NCI-H128 (cell line): Measurements from ENCODE around the gene HOXA3.

Experiments used
- DNase-seq: peaks from one replicate; lab custom pipeline; 2025; ENCODE audit not compliant: unreplicated experiment; lab: John Stamatoyannopoulos, UW

Gene HOXA3

DNA sequence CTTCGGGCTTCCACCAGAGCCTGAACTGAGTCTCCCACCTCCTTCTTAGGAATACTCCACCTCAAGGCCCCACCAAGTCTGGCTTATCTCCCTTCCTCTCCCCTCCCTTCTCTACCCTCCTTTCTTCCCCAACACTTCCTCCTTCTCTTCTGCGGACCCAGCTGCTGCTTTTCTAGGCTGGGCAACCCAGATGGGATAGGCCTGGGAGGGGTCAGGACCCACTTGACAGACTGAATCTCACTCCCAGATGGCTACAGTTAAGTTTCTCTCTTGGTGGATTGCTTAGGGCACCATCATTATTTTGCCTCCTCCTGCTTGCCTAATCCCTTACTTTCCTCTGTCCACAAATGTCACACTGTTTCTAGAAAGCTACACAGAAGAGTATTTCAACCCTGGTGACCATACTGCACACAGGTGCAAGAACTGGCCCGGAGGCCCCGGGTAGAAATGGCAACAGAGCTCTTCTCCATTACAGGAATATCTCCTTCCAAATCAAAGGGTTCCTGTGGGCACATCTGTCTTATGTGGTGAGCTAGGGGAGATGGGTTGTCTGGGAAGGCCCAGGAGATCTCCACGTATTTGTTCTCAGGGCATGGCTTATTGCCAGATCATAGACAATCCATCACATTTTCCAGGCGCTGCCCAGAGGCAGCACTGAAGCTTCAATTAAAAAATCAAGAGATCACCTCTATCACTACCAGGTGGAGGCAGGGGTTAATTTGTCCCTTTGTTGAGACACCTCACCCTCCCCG lies 37.8 kb upstream of the HOXA3 start:
- DNase-seq, result no peak

DNA sequence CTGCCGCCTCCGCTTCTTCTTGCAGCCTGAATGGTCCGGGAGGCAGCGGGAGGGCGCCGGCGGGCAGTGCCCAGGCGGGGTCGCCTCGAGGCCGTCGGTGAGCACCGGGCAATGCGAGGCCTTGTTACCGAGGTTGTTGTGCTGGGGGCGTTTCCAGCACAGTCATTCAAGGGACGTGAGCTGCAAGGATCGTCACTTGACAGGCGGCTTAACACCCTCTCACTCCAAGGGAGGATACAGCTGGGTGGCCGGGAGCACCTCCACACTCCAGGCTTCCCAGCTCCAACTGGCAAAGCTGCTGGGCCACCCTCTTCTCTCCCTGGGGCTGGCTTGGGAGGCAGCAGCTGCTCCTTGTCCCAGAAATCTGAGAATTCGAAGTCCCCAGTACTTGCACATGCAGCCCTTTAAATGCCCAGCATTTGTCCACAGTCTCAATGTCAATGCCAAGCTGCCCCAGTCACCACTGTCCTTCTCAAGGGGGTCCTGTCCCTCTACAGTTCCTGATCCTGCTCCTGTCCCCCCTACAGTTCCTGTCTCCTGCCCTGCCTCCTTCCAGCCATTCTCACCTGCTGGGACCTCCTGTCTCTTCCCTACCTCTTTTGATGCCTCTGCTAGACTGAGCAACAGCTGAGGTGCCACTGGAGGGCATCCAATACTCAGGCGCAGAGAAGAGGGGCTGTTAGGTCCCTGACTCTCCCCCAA lies 37.1 kb upstream of the HOXA3 start:
- DNase-seq, result no peak

DNA sequence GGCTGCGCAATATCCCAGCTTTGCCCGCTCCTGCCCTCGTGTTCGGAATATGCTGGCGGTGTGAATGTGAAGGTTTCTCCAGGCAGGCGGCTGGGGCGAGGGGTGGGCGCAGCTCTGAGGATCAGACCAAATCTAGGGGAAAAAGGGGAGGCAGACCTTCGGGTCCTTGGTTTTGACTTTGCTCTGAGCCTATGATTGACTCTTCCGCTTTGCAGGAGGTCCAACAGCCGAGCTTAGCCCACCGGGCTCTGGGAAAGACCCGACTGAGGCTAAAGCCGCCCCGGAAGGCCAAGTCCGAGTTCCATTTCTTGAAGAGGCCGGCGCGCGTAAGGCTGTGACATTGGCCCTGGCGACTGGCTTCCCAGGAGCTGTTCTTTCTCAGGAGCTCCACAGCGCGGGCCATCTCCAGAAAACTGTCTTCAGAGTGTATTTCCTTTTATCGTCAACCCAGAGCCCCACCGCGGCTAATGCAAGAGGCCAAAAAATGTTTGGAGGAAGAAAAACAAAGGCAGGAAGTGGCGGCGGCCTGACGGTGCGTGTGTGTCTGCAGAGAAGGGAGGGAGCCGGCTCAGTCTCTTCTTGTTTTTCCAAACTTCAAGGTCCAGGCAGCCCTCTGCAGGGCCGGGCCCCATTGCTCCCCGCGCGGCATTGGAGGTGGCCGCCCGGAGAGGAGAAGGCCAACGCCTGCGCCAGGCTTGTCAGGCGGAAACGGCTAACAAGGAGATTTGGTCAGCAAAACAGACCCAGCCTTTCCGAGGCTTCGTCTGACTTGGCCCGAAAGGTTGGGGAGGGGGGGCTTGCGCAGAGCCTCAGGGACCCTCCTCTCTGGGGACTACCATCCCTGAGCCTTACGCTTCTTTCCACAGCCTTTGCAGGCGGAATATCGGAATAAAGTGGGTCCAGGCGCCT lies 36.3 kb upstream of the HOXA3 start:
- no peak for DNase-seq

DNA sequence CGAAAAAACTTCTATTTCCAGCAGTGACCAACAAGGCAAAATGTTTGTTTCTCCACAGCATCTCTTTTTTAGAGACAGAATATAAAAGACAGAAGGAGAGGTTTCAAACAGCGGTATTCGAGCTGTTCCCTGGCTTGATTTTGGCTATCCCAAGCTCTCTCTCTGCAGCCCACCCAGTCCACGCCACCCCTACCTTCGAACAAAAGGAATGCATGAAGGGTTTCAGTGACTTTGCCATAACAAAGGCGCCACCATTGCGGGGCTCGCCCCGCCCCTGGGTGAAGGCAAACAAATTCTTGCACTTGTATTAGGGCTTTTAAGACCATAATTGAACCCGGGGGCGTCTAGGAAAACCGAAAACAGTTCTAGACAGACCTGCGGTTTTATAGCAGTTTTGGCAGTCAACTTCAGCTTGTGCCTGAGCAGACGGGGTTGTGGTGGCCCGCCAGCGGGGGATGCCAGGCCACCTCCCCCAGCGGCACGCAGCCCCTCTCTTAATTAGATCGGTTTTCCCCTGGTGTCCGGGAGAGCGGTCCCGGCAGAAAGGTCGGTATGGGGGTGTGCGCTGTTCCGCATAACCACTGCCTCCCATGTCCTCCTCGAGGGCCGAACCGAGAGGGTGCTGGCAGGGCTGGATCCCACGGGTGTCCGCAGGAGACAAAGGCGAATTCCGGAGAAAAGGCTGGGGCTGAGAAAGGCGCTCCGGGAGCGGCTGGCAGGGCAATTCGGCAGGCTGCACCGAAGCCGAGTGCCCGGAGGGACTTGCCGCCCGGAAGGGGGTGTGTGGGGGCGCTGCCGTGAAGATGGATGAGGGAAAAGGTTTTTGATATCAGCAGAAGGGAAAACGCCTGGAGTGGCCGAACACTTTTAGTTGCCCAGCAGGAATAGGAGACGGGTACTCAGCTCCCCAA lies 35.3 kb upstream of the HOXA3 start:
- no peak for DNase-seq

- no peak for DNase-seq
Observed at GRCh38 chr7:27186668-27187474, 34.5 kb upstream of the HOXA3 start.

GRCh38 chr7:27185854-27186667 lies 33.7 kb upstream of the HOXA3 start:
- no peak for DNase-seq

DNA sequence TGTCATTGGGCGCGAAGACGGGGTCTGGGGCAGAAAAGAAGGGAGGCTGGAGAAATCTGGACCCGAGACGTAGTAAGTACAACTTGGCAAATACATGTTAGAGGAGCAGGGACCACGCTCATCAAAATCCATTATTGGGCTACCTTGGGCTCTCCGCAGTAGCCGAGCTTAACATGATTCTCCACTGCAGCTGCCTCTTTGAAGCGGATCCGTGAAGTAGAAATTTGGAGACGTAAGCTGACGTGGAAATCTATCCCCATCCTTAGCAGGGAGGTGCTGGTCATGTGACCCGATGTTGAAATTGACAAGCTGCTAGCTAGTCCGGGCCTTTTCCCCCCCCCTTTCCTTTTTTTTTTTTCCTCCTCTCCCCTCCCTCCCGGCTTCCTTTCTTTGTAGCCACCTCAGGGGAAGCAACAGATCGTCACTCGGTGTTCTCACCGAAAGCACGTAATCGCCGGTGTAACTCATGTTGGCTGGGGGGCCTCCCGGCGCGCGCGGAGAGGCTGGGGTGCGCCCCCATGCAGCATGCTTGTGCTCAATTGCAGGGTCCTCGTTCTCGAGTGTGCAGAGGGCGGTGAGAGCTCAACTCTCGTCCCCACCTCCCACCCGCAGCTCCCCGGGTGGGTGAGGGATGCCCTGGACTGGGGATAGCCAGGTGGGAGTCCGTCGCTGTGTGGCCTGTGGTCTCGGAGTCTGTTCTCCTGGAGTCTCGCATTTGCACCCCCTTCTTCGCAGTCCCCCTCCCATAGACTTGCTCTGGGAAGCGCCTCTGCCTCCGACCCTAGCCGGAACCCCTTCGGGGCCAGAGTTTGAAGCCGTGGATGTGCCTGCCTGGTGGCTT lies 32.9 kb upstream of the HOXA3 start, which contains the start of gene HOXA11:
Gene HOXA11 (minus strand): TSS at position 220 of the 841 bp plus-strand sequence. CDS start 88 bp downstream, at position 132.
- no peak for DNase-seq

DNA sequence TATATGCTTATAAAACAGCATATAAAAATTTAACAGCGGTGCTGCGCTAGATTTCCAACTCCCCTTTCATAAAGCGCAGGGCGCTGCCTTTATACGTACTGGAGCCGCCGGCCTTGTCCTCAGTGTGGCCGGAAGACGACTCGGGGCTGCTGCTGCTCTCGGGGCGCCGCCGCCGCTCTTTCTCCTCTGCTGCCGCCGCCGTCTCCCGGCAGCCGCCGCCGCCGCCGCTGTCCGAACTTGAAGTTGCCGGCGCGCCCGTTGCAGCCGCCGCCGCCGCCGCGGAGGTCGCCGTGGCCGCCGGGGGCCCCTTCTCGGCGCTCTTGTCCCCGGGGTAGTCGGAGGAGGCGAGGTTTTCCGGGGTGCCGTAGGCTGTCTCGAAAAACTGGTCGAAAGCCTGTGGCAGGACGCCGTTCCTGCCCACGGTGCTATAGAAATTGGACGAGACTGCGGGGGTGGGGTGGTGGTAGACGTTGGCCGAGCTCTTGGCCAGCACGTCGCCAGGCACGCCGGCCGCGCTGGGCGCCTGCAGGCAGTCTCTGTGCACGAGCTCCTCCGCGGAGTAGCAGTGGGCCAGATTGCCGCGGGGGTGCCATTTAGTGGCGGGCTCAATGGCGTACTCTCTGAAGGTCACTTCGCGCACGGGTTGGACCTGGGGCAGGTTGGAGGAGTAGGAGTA lies 32.1 kb upstream of the HOXA3 start:
- DNase-seq, result no peak

DNA sequence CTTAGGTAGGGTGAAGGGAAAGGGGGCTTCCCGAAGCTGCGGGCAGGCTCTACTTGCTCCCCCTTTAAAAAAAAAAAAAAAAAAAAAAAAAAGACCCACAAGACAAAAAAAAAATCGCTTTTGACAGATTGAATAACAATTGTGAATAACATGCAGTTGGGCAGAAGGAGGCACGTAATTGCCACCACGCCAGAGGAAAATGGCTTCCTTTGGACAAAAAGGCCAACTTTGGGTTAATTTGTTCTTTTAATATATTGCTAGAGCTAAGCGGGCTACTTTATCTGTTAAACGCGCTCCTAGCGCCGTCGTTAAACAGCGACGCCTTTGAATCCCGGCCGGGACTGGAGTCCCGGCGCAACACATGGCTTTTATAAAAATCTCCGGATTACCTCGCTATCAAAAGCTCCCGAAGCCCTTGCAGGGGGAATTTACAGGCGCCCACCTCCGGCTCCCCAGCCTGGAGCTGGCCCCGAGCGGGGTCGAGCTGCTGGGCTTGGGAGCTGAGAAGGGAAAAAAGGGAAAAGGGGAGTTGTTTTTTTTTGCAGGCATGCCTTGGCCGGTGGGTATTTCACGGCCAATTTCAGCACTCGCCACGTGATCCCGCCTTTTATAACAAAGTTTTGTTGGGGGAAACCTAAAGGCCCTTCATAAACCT lies 31.4 kb upstream of the HOXA3 start:
- DNase-seq, result no peak

DNA sequence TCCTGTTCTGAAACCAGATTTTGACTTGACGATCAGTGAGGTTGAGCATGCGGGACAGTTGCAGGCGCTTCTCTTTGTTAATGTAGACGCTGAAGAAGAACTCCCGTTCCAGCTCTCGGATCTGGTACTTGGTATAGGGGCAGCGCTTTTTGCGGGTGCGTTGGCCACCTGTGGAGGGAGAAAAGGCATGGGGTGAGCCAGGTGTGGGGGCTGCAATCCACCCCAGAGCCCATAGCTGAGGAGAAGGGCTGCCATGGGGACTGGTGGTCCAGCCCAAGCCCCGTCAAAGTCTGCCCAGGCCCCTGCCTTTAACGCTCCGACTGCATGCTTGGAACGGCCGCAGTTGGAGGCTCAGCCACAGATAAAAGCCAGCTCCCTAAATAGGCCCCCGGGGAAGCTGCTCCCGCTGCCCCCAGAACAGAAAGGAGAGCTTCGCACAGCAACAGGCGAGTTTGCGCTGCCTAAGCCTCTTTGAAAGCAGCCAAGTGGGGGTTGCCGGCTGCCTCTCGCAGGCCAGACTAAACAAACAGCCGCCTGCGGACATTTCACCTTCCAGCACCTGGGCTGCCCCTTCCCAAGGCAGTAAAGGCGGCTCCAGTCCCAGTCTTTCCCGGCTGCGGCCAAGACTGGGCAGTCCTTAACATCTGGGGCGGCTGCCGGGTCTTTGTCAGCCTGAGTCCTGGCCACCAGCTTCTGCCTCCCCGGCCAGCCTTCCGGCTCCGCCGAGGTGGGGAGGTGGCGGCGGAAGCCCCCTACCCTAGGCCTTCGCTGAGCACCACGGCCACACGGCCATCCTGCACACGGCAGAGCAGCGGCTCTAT lies 30.7 kb upstream of the HOXA3 start:
- DNase-seq, result peak; percentile 36

- DNase-seq, result no peak
Observed at GRCh38 chr7:27182285-27182841, 30.0 kb upstream of the HOXA3 start.

GRCh38 chr7:27181795-27182275 lies 29.5 kb upstream of the HOXA3 start:
- DNase-seq, result no peak

DNA sequence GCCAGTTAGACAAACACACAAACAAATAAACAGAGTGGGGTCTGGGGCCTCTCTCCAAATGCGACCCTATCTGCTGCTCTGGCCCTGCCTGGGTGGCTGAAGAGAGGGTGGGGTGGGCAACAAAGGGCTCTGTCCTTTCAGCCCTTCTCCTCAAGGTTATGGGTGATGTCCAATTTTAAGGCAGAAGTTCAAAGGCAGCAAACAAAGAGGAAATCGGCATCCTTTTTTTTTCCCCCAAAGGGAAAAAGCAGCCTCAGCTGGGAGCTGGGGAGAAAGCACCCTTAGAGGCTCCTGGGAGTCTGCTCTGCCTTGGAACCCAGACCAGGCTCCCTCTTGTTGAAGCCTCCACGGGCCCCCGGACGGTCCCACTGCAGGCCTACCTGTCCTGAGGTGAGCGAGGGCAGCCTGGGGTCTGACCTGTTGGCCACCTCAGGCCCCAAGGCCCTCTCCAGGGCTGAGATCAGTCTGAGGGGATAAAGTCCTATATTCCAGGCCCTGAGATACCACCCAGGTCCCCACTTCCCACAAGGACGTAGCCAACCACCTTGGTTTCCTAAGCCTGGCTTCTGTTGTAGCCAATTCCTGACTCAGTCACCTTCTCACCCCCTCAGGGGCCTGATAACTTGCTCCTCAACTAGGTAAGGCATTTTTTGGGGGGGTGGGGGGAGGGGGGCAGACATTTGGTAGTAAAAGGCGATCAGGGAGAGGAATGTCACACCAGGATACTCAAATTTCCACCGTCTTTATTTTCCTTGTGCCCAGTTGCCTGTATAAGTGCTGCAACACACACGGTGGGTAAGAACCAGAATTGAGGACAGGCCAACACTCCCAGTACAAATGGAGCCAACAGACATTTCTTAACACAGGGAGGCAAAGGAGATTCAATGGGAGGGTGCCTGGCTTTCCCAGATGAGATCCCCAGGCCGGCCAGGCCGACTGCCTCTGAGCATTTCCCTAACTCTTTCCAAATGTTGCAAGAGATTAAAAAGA lies 28.3 kb upstream of the HOXA3 start:
- DNase-seq, result no peak
